ENCODE measurements around the gene DUSP9.
A peak's percentile ranks its signal among the peaks of the same experiment; 100 is the strongest.

The DUSP9 gene

DNA sequence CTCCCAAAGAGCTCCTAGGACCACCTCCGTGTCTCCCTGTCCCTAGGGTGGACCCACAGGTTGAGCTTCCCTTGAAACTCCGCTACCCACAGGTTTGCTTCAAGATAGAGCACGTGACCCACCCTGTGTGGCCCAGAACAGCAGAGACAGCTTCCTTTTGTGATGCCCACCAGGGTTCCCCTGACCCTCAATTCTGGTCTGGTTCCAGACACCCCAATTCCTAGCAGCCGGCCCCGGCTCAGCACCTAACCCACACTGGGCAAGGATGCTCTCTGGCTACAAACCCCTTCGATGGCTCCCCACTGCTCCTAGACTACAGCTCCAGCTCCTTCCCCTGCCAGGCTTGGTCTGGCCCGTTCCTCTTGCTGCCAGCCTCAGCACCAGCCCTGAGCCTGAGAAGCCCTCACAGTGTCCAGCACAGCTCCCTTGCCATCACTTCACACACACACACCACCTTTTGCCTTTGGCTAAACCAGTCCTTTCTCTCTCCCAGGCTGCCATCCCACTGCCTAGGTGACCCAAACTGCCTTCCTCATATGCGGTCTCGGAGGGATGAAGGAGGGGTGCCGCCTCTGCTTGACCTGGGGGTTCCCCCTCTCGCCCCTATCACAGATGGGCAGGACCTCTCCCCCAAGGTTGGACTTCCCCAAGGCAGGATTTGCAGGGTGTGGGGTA, 20.4 kb downstream of the DUSP9 start:
- TF ChIP-seq SIN3A (IDR thresholded peaks at IDR 0.05; ENCODE audit: borderline replicate concordance, insufficient read depth, low read length) (no peak), FOXP2 (optimal IDR thresholded peaks at IDR 0.05; ENCODE audit: borderline replicate concordance, extremely low read depth, extremely low read length, insufficient read depth) (no peak), TAF1 (IDR thresholded peaks at IDR 0.05; ENCODE audit: borderline replicate concordance, insufficient read depth, low read length) (no peak)
- TF ChIP-seq, protein P1, sequence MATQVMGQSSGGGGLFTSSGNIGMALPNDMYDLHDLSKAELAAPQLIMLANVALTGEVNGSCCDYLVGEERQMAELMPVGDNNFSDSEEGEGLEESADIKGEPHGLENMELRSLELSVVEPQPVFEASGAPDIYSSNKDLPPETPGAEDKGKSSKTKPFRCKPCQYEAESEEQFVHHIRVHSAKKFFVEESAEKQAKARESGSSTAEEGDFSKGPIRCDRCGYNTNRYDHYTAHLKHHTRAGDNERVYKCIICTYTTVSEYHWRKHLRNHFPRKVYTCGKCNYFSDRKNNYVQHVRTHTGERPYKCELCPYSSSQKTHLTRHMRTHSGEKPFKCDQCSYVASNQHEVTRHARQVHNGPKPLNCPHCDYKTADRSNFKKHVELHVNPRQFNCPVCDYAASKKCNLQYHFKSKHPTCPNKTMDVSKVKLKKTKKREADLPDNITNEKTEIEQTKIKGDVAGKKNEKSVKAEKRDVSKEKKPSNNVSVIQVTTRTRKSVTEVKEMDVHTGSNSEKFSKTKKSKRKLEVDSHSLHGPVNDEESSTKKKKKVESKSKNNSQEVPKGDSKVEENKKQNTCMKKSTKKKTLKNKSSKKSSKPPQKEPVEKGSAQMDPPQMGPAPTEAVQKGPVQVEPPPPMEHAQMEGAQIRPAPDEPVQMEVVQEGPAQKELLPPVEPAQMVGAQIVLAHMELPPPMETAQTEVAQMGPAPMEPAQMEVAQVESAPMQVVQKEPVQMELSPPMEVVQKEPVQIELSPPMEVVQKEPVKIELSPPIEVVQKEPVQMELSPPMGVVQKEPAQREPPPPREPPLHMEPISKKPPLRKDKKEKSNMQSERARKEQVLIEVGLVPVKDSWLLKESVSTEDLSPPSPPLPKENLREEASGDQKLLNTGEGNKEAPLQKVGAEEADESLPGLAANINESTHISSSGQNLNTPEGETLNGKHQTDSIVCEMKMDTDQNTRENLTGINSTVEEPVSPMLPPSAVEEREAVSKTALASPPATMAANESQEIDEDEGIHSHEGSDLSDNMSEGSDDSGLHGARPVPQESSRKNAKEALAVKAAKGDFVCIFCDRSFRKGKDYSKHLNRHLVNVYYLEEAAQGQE (IDR thresholded peaks at IDR 0.05; ENCODE audit: insufficient read depth in 1 of 2, low read depth in 2 of 2, low read length in 2 of 2): no peak

DNA sequence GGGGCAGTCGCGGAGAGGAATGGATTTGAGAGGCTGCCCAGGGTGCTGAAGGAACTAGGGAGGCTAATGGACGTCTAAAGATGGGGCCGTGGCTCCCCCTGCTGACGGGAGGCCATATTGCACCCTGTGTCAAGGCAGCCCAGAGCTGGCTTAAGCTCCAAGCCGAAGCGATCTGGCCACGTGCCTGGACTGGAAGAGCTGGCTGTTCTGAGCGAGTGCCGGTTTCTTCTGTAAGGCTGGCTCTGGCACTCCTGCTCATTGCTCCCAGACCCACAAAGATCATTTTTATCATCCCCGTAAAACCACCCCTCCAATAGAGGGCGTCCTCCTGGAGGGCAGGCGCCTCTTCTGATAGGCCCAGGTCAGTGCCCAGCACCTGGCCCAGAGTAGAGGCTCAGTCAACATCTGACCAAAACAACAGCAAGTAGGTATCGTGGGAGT, 21.0 kb downstream of the DUSP9 start:
- TF ChIP-seq, protein P1 (IDR thresholded peaks at IDR 0.05; ENCODE audit: insufficient read depth in 1 of 2, low read depth in 2 of 2, low read length in 2 of 2): 0 out of 4 replicates have a peak, but pooled peaks of 1 of the 2 experiments have one; percentile 22
- TF ChIP-seq FOXP2 (optimal IDR thresholded peaks at IDR 0.05; ENCODE audit: borderline replicate concordance, extremely low read depth, extremely low read length, insufficient read depth): no peak

DNA sequence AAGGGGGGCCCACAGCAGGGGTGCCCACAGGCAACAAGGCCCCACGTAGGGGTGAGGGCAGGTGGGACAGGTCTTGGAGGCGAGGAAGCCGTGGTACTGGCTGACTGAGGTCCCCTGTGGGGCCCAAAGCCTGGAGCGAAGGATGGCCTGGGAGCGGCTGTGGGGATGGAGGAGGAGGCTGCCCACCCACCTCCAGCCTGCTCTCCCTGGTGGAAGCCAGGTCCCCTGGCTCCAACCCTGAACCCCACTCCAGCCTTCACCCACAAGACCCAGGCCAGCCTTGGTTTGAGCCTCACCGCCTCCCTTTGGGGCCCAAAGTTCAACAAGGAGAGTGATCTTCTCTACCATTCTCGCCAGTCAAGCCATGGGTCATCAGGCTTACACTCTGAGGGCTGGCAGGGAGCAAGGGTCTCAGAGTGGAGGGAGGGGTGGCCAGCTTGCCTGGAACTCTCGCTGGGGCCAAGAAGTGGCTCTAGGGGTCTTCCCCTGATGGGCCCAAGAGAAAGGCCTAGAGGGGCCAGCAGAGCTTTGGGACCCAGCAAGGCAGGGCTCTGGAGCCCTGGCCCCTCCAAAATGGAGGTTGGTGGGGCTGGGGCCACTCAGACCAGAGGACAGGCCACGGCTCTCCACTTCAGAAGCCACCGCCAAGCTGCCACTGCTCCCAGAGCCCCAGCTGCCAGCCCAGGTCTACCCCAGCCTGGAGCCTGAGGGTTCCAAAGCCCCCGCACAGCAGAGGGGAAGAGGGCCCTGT, 21.6 kb downstream of the DUSP9 start:
- TF ChIP-seq SIN3A (IDR thresholded peaks at IDR 0.05; ENCODE audit: borderline replicate concordance, insufficient read depth, low read length): no peak
- no peak for TF ChIP-seq POLR2AphosphoS5 (IDR thresholded peaks at IDR 0.05; ENCODE audit: low read depth, low read length)
- TF ChIP-seq TAF1 (IDR thresholded peaks at IDR 0.05; ENCODE audit: borderline replicate concordance, insufficient read depth, low read length): no peak

DNA sequence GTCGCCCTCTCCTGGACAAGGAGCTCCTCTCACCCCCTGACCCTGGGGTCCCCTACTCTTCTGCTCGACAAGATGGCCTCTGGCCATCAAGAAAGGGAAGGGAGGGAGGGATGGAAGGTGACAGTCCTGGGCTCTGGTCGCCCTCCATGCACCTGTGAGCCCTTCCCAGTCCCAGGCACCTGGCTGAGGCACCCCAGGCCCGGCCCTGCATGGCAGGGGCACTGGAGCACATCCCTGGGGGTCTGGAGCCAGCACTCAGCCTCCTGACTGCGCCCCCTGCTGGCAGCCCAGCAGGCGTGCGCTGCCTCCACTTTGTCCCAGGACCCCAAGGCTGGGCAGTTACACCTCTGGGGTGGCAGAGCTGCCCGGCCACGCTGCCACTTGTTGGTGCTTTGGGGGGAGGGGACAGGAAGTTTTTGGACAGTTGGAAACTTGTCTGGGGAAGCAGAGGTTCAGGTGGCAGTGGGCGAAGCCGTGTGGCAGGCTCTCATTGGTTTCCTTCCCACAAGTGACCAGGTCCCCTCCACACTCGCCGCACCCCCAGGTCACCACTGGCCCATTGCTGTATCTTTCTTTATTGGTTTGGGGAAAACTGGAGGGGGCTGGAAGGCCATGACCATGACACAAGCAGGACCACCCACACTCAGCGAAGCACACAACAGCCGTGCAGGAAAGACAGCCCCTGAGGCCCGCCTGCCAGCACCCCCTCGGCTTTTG, 22.3 kb downstream of the DUSP9 start:
- TF ChIP-seq POLR2AphosphoS5 (IDR thresholded peaks at IDR 0.05; ENCODE audit: low read depth, low read length): no peak
- no peak for TF ChIP-seq TAF1 (IDR thresholded peaks at IDR 0.05; ENCODE audit: borderline replicate concordance, insufficient read depth, low read length)
- no peak for TF ChIP-seq SIN3A (IDR thresholded peaks at IDR 0.05; ENCODE audit: borderline replicate concordance, insufficient read depth, low read length)
- TF ChIP-seq FOXP2 (optimal IDR thresholded peaks at IDR 0.05; ENCODE audit: borderline replicate concordance, extremely low read depth, extremely low read length, insufficient read depth): no peak
- TF ChIP-seq, protein P1 (IDR thresholded peaks at IDR 0.05; ENCODE audit: insufficient read depth in 1 of 2, low read depth in 2 of 2, low read length in 2 of 2): no peak

DNA sequence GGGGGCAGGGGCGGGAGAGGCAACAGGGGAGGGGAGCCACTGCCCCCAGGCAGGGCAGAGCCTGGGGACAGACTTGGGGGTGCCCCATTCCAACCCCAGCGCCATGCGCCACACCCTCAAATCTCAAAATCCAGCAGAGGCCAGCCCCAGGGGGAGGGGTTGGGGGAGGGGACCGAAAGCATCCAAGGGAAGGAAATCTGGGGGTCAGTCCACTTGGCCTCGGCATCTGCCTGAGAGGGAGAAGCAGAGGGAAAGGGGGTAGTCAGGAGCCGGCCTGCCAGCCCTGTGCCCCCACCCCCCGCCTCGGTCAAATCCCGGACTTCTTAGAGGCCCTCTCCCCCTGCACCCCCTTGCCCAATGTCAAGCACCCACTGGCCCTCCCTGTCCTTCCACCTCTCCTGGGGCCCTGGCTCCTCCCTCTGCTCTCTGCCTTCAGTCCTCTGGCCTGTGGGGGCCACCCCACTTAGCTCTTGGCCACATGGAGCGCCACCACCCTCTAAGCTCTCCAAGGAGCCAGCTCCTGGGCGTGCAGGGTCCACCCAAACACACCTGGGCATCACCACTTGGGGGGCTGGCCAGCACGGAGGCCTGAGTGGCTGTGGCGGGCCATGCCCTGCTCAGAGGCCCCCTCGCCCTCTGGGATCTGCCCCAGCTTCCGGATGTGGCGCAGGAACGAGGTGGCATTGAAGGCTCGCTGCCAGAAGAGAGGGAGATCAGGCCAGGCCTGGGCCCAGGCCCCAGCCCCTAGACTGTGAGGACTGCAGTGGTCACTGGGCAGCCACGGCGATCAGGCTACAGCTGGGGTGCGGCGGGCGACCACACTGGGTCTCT, 23.1 kb downstream of the DUSP9 start:
- TF ChIP-seq FOXP2 (optimal IDR thresholded peaks at IDR 0.05; ENCODE audit: borderline replicate concordance, extremely low read depth, extremely low read length, insufficient read depth) (no peak), POLR2AphosphoS5 (IDR thresholded peaks at IDR 0.05; ENCODE audit: low read depth, low read length) (no peak), SIN3A (IDR thresholded peaks at IDR 0.05; ENCODE audit: borderline replicate concordance, insufficient read depth, low read length) (no peak), TAF1 (IDR thresholded peaks at IDR 0.05; ENCODE audit: borderline replicate concordance, insufficient read depth, low read length) (no peak)
- TF ChIP-seq, protein P1 (IDR thresholded peaks at IDR 0.05; ENCODE audit: insufficient read depth in 1 of 2, low read depth in 2 of 2, low read length in 2 of 2): no peak
